Stimulated activated CD8-positive, alpha-beta memory T cell treated with anti-CD3 and anti-CD28 coated beads, Interleukin-15, amount 100 ng/mL, for 4 hours (primary cell): ENCODE data around the gene ZIC5.

ENCODE experiments used
- DNase-seq, 2 donors: peaks; one replicate each; pipeline ENCODE4 v3.0.0-alpha.2; 2020; ENCODE audit warnings: low read depth in 2 of 2

The ZIC5 gene

GRCh38 chr13:99987154-99988019 lies 15.8 kb upstream of the ZIC5 start:
- no peak for DNase-seq

- DNase-seq: no peak
These were observed 15.2 kb upstream of the ZIC5 start for GRCh38 chr13:99986741-99987140.

- DNase-seq: no peak
These were observed 14.4 kb upstream of the ZIC5 start for GRCh38 chr13:99985886-99986527.

DNA sequence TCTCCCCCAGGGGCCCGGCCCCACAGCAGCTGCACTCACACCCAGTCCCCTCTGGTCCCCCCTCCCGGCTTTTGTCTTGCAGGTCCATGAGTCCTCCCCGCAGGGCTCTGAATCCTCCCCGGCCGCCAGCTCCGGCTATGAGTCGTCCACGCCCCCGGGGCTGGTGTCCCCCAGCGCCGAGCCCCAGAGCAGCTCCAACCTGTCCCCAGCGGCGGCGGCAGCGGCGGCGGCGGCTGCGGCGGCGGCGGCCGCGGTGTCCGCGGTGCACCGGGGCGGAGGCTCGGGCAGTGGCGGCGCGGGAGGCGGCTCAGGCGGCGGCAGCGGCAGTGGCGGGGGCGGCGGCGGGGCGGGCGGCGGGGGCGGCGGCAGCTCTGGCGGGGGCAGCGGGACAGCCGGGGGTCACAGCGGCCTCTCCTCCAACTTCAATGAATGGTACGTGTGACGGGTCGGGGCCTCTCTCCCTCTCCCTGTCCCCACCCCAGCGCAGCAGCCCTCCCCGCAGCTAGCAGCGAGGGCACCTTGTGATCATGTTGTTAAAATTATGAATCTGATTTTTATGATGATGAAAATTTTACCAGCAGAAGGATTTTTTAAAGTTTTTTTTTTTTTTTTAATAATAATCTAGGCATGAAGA lies 13.8 kb upstream of the ZIC5 start:
- no peak for DNase-seq

GRCh38 chr13:99984461-99985240 lies 13.1 kb upstream of the ZIC5 start:
- no peak for DNase-seq

GRCh38 chr13:99983499-99984401 lies 12.2 kb upstream of the ZIC5 start:
- DNase-seq: no peak

DNA sequence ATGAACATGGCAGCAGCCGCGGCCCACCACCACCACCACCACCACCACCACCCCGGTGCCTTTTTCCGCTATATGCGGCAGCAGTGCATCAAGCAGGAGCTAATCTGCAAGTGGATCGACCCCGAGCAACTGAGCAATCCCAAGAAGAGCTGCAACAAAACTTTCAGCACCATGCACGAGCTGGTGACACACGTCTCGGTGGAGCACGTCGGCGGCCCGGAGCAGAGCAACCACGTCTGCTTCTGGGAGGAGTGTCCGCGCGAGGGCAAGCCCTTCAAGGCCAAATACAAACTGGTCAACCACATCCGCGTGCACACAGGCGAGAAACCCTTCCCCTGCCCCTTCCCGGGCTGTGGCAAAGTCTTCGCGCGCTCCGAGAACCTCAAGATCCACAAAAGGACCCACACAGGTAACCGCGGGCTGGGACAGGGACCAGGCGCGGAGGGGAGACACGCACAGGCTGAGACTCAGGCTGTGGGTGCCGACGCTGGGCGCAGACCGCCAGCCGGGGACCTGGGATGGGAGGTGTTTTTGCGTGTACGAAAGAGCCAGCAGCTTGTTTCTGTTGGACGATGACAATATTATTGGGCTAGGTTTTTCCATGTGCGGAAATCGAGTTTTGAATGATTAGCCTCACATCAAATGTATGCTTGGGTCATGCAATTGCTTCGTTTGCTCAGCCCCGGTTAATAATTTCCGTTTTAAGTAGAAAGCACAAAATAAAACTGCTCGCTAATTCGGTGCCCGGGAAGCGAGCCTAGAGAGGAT lies 11.3 kb upstream of the ZIC5 start:
- DNase-seq: no peak

DNA sequence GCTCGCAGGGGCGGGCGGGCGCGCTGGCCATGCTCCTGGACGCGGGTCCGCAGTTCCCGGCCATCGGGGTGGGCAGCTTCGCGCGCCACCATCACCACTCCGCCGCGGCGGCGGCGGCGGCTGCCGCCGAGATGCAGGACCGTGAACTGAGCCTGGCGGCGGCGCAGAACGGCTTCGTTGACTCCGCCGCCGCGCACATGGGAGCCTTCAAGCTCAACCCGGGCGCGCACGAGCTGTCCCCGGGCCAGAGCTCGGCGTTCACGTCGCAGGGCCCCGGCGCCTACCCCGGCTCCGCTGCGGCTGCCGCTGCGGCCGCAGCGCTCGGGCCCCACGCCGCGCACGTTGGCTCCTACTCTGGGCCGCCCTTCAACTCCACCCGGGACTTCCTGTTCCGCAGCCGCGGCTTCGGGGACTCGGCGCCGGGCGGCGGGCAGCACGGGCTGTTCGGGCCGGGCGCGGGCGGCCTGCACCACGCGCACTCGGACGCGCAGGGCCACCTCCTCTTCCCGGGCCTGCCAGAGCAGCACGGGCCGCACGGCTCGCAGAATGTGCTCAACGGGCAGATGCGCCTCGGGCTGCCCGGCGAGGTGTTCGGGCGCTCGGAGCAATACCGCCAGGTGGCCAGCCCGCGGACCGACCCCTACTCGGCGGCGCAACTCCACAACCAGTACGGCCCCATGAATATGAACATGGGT lies 10.6 kb upstream of the ZIC5 start:
- DNase-seq: no peak

- DNase-seq: no peak
These were observed 10.1 kb upstream of the ZIC5 start, which contains the start of gene ZIC2 for GRCh38 chr13:99981735-99982035. Gene ZIC2 (plus strand): TSS chr13:99981784. CDS start chr13:99982065, 281 bp downstream.

DNA sequence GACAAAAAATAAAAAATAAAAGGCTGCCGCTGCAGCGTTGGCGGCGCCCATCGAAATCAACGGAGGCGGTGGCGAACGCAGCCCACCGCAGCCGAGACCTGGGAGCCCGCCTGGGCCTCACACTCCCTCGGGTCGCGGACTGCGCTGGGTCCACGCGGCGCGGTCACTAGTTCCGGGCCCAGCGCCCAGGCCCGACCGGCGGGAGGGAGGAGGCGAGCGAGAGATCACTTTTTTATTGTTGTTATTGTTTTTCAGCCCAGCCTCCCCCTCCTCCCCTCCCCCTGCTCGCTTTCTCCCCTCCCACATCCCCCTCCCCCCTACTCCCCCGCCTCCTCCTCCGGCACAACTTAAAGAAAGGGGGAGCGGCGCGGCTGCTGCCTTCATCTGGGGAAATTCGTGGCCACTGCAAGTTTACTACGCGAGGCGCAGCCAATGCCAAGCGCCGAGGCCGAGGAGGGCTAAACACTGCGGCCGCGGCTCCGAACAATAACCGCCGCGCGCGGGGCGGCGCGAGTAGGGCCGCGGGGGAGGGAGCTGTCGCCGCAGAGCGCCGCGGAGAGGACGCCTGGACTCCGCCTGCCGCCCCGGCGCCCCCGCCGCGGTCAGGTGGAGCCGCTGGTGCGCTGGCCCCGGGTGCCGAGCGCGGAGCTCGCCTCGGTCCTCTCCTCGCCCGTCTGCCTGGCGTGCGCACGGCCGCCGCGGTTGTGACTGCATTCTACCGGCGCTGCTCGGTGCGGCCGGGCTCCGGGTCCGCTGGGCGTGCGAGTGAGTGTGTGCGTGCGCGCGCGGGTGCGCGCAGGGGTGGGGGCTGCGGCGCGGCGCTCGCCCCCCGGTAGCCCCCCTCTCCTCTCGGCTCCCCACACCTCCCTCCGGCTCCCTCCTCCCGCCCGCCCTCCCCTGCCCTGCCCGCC lies 9.5 kb upstream of the ZIC5 start:
- DNase-seq: no peak

- DNase-seq: peak; percentile 32 to 42
These were observed 8.7 kb upstream of the ZIC5 start for GRCh38 chr13:99980201-99980823.

- no peak for DNase-seq
These were observed 8.1 kb upstream of the ZIC5 start for GRCh38 chr13:99979453-99980200.

DNA sequence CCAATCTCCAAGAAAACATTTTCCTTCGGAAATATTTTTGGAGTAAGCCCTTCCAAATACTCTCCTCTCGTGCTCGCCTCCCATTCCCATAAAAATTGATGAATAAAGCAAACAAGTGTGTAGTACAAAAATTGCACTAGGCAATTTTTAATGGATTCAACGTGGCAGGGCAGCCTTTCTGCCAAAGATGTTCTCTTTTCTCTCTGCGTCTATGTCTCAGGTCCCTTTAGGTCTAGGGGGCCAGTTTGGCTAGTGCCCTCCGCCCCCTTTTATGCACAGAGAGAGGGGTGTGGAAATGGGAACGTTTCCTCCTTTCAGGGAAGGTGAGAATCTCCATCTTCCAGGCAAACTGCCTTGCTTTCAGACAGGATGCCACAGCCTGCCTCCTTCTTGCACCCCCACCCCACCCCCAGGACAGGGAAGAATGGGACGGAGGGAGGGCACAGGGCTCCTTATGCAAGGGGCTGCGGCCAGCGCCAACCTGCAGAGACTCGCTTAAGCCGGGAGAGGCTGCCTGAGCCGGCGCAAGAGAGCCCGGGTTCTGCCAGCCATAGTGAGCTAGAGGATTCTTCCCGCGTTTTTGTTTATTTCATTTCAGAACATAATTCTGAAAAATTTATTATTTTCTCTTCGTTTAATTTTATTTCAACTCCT lies 7.4 kb upstream of the ZIC5 start:
- DNase-seq: no peak

- DNase-seq: no peak
These were observed 6.6 kb upstream of the ZIC5 start for GRCh38 chr13:99977912-99978798.

- no peak for DNase-seq
These were observed 5.9 kb upstream of the ZIC5 start for GRCh38 chr13:99977334-99977911.
